Right lobe of liver (tissue), 4 donors: ENCODE results near the gene BBS1.
A peak's percentile ranks its signal among the peaks of the same experiment; 100 is the strongest.

Experiments
- CTCF ChIP-seq, 4 donors: fragments of 200-600 bp in 3 of 4; fragments of 450-650 bp in 1 of 4; IDR thresholded peaks; one replicate each; pipeline versions ENCODE4 v1.5.1 to v1.8.0; 2016 to 2022; ENCODE audit warnings: antibody characterized with exemption in 4 of 4, mild to moderate bottlenecking in 2 of 4
- POLR2A ChIP-seq: fragments of 450-650 bp; IDR thresholded peaks from one replicate; pipeline ENCODE4 v1.6.1; 2017; ENCODE audit warnings: antibody characterized with exemption, mild to moderate bottlenecking
- donor health status: DM: no; HTN: no; CAD: no.
- donor health status: DM: no; HTN: no; CAD: no.
- donor health status: DM: no; HTN: yes; CAD: no.

GRCh38 chr11:66579017-66579606 lies 68.7 kb downstream of the BBS1 start:
- TF ChIP-seq CTCF (IDR thresholded peaks at IDR 0.05) (peak; percentile 82 to 88 (median 83)), POLR2A (no peak)
